HG03565 (cell line): ENCODE results near the gene LPCAT2.

Experiments
- ATAC-seq: cut with Tn5 transposase; IDR thresholded peaks from one replicate; pipeline ENCODE4 v1.9.1; 2021; ENCODE audit warnings: mild to moderate bottlenecking, moderate library complexity; ENCODE audit not compliant: unreplicated experiment

Gene LPCAT2, protein sequence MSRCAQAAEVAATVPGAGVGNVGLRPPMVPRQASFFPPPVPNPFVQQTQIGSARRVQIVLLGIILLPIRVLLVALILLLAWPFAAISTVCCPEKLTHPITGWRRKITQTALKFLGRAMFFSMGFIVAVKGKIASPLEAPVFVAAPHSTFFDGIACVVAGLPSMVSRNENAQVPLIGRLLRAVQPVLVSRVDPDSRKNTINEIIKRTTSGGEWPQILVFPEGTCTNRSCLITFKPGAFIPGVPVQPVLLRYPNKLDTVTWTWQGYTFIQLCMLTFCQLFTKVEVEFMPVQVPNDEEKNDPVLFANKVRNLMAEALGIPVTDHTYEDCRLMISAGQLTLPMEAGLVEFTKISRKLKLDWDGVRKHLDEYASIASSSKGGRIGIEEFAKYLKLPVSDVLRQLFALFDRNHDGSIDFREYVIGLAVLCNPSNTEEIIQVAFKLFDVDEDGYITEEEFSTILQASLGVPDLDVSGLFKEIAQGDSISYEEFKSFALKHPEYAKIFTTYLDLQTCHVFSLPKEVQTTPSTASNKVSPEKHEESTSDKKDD

DNA sequence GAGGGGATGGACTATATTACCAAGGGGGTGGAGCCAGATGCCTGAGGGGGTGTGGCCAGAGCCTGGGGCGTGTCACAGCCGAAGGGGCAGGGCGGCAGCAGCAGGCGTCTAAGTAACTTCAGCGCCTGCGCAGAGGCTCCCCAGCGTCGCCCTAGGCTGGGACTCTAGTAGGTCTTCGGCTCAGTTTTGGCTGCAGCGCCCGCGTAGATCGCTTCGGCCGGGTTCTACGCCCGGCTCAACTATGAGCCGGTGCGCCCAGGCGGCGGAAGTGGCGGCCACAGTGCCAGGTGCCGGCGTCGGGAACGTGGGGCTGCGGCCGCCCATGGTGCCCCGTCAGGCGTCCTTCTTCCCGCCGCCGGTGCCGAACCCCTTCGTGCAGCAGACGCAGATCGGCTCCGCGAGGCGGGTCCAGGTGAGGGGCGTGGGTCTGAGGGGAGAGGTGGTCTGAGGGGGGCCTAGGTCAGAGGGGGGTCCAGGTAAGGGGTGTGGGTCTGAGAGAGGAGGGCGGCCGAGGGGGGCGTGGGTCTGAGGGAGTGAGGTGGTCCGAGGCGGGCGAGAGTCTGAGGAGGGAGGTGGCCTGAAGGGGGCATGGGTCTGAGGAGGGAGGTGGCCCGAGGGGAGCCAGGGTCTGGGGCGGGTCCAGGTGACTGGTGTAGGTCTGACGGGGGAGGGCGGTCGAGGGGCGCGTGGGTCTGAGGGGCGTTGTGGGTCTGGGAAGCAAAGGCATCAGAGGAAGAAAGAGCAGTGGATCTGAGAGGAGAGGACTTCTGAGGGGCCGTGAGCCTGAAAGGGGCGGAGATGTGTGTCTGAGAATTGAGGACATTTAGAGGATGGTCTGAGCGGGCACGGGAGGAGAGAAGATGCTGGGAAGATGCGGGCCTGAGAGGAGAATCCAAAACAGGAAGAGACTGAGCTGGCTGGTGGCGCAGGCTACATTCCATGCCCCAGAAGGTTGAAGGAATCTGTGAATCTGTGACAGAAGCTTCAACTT is at the start of gene LPCAT2:
Gene LPCAT2, plus strand, starts transcription at position 132 of the 991 bp plus-strand sequence. Its CDS starts 110 bp downstream, at position 242.
- no peak for ATAC-seq

DNA sequence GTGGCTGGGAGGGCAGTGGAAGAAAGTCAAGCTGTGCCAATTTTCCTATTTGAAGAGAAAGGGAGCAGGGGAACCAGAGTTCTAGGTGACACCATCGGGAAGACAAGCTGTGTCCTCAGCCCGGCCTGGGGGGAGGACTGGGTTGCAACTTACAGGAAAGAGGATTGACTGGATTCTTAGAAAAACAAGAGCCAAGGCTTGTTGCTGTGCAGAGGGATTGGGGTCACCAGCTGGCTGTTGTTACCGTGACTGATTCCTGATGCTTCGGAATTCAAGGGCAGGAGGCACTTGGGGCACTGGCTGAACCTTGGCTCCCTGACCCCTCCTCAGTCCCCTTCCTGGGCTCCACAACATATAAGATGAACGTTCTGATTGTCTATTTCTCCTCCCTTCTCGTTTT is 46.6 kb upstream of the LPCAT2 start:
- no peak for ATAC-seq

GRCh38 chr16:55464375-55464774 is 44.5 kb upstream of the LPCAT2 start:
- ATAC-seq, result no peak

DNA sequence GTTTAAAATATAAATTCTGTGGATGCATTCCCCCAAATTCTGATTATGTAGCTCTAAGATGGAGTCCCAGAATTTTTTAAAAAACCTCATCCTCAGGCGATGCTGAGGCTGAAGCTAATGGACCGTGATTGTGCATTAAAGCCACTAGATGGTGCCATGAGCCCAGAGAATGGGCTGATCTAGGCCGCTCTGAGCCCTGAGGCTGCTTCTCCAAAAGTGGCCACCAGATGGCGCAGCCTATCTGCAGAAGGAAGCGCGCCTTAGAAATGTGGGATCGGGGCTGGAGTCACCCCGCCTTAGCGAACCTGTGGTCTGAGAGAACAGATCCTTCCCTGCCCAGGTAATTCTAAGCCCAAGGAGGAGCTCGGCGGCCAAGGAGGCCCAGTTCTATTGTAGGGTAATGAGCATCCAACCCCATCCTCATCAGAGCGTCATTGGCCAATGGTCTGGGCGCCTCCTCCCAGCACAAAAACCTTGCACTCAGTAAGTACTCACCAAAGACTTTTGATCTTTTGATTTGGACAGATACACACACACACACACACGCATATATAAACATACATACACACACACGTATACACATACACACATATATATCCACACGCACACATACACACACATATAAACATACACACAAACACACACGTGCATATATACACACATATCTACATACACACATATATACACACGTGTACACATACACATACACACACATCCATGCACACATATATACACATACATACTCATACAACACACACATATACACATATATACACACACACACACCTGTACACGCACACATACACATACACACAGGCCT is 43.6 kb upstream of the LPCAT2 start:
- ATAC-seq, result peak; percentile 91

- ATAC-seq, result no peak
Measured at GRCh38 chr16:55466209-55466608, 42.7 kb upstream of the LPCAT2 start.

- no peak for ATAC-seq
Measured at GRCh38 chr16:55467898-55468297, 41.0 kb upstream of the LPCAT2 start.

- ATAC-seq, result no peak
Measured at GRCh38 chr16:55468352-55468990, 40.4 kb upstream of the LPCAT2 start.

DNA sequence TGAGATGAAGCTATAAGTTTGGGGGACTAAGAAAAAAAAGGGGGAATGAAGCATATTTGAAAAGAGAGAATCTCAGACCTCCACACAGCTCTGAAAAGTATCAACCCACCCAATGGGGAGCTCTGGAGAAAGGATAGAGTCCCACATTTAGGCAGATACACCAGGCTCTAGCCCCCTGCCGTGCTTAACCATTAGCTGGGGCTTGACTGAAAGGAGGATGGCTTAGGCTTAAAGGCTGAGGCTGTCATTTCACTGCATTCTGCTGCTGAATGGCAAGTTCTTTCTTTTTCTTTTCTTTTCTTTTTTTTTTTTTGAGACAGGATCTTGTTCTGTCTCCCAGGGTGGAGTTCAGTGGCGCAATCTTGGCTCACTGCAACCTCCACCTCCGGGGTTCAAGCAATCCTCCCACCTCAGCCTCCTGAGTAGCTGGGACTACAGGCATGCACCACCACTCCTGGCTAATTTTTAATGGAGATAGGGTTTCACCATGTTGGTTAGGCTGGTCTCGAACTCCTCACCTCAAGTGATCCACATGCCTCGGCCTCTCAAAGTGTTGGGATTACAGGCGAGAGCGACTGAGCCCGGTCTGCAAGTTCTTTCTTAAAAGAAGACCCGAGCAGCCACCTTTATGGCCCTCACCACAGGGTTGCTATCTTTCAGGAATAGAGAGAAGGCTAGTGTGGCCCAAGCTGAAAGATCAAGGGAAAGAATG is 38.9 kb upstream of the LPCAT2 start:
- no peak for ATAC-seq

- no peak for ATAC-seq
Measured at GRCh38 chr16:55470533-55471371, 38.1 kb upstream of the LPCAT2 start.

DNA sequence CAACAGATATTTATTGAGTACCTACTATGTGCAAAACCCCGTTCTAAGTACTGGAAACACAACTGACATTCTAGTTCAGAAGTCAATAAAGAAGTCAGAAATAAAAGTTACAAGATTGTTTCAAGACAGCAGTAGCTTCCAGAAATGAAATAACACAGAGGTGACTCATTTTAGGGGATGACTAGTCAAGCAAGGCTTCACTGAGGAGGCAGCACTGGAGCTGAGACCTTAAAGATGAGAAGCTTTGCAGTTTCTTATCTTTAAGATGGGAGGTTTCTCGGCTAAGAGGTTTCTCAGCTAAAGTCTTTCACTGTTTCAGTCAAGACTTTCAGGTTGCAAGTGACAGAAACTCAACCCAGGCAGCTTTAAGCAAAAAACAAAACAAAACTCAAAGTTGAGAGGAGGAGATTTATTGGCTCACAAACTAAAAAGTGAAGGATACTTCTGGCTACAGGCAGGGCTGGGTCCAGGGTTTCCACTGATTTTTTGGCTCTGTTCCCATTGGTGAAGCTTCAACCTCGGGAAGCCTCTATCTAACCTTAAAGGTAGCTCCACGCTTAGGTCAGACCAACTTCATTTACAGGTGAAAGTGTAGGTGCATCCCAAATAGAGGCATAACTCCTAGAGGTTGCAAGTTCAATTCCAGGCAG is 37.3 kb upstream of the LPCAT2 start:
- ATAC-seq, result peak; percentile 93

DNA sequence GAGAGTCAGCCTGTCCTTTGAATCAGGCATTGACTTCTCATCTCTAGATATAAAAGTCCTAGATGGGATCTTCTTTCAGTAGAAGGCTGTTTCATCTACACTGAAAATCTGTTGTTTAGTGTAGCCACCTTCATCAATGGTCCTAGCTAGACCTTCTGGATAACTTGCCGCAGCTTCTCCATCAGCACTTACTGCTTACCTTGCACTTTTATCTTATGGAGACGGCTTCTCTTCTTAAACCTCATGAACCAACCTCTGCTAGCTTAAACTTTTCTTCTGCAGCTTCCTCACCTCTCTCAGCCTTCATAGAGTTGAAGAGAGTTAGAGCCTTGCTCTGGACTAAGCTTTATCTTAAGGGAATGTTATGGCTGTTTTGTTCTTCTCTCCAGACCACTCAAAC is 35.3 kb upstream of the LPCAT2 start:
- ATAC-seq, result no peak

DNA sequence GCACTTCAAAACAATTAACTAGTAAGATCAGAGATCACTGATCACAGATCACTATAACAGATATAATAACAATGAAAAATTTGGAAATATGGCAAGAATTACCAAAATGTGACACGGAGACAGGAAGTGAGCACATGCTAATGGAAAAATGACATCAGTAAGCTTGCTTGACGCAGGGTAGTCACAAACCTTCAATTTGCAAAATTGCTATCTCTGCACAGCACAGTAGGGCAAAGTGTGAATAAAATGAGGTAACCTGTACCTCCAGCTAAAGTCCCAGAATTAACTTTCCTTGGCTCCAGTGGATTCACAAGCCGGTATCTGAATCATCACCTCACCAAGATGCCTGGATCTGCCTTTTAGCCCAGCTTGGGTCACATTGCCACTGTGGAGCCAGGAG is 34.1 kb upstream of the LPCAT2 start:
- ATAC-seq, result no peak

GRCh38 chr16:55475919-55476318 is 33.0 kb upstream of the LPCAT2 start:
- ATAC-seq, result no peak

DNA sequence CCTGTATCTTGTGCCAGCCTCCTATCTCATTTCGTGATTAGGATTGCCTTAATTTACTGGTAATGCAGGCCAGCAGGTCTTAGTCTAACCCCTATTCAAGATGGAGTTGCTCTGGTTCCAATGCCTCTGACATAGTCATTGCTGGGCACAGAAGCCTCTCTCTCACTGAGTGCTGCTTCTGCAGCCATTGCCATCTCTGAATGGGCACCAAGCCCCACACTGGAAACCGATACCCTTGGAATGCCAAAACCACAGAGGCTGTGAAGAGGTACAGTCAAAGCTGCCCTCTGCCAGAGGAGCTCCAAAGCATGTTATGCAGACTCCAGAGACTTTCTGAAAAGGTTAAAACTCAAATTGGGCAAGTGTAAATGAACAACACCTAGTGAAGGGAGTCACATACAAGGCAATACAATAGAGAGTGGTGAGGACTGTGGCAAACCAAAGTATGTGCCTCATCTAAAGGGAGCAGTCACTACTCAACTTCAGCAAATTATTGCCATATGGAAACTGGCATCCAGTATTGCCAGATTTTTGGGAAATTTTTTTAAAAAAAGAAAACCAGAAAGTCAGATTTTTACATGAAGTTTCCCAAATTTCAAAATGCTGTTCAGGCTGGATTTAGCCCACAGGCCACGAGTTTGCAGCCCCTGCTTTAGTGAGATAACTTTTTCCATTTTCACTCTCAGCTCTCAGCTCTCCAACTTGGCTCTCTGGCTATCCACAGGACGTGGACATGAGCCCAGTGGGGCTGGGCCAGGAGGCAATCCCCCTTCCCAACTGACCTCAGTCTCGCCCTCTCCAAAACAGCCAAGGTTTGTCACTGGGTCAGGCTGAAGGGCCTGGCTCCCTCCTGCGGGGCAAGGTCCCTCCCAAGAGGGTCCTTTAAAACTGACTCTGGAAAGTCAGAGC is 32.0 kb upstream of the LPCAT2 start:
- ATAC-seq, result no peak

DNA sequence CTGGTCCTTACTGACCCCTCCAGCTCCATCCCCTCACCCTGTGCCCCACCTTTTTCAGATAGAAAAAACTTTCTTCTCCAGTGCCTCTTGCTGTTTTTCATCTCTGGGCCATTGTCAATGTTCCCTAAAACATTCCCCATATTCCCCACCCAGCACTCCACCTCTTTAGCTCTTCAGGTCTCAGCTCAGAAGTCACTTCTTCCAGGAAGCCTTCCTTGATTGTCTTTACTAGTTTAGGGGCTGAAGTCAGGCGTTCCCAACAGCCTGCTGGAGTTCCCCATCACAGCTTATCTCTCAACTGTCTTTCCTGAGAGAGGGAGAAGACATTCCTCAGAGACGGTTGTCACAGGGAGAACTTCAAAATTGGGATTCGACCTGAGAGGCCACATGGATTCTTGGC is 31.1 kb upstream of the LPCAT2 start:
- ATAC-seq, result no peak

DNA sequence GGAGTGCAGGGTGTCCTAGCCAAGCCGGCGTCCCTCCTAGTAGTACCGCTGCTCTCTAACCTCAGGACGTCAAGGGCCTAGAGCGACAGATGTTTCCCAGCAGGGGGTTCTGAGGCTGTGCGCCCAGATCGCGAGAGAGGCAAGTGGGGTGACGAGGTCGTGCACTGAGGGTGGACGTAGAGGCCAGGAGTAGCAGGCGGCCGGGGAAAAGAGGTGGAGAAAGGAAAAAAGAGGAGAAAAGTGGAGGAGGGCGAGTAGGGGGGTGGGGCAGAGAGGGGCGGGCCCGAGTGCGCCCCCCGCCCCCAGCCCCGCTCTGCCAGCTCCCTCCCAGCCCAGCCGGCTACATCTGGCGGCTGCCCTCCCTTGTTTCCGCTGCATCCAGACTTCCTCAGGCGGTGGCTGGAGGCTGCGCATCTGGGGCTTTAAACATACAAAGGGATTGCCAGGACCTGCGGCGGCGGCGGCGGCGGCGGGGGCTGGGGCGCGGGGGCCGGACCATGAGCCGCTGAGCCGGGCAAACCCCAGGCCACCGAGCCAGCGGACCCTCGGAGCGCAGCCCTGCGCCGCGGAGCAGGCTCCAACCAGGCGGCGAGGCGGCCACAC is 29.9 kb upstream of the LPCAT2 start, which contains the start of gene MMP2:
Gene MMP2, plus strand, starts transcription at position 372 of the 603 bp plus-strand sequence. CDS start 282 bp downstream, outside the sequence.
- ATAC-seq, result no peak
